Activated CD4-positive, alpha-beta T cell treated with anti-CD3 and anti-CD28 coated beads for 48 hours (primary cell): ENCODE measurements around the gene ZNF613.
"Not testable (repeated sequence)": the region's sequence is repeated elsewhere in the genome, so short reads cannot be mapped to it uniquely, and the experiment has no call there.

Experiments used
- DNase-seq: peaks from one replicate; pipeline ENCODE4 v3.0.0-alpha.2; 2020

ZNF613 gene

GRCh38 chr19:51944798-51945552 lies 17.7 kb downstream of the ZNF613 start:
- DNase-seq = no peak

DNA sequence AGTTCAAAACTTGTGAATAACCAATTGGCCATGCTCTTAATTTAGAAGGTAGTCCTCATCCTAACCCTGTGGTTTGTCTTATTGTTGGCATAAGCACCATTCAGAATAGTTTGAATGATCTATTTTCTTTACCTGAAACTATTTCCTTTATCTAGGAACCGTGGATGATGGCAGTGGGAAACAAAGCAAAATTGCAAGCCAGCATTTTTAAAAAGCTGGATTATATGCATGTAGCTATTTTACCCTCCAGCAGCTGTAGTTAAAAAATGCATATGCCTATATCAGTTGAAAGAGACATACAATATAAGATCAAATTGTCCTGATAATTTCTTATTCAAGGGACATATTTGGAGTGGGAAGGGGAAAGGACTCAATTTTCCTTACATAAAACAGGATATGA lies 19.3 kb downstream of the ZNF613 start:
- no peak for DNase-seq

GRCh38 chr19:51948975-51949374 lies 21.7 kb downstream of the ZNF613 start:
- DNase-seq = no peak

DNA sequence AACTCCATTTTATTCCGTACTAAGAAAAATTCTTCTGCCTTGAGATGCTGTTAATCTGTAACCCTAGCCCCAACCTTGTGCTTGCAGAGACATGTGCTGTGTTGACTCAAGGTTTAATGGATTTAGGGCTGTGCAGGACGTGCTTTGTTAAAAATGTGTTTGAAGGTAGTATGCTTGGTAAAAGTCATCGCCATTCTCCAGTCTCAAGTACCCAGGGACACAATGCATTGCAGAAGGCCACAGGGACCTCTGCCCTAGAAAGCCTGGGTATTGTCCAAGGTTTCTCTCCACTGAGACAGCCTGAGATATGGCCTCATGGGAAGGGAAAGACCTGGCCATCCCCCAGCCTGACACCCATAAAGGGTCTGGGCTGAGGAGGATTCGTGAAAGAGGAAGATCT lies 30.6 kb downstream of the ZNF613 start:
- DNase-seq = not testable (repeated sequence)

DNA sequence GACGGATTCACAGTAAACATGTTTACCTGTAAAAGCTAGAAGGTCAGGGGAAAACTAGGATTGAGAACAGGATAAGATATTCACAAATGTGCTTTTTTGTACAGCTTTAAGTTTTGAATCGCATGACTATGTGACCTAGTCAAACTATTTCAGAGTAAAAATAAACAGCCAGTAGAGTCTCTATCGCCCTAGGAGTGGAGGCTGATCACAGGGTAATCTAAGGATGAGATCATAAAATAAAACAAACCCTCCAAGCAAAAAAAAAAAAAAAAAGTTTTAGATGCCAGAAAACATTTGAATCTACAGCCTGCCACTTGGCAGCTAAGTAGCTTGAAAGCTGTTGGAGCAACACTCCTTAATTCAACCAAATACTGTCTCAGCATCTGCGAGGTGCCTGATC lies 32.5 kb downstream of the ZNF613 start:
- no peak for DNase-seq

GRCh38 chr19:51960621-51961233 lies 33.5 kb downstream of the ZNF613 start:
- DNase-seq = not testable (repeated sequence)

GRCh38 chr19:51965583-51965982 lies 38.3 kb downstream of the ZNF613 start:
- DNase-seq = no peak

- no peak for DNase-seq
Observed at GRCh38 chr19:51970718-51971117, 43.4 kb downstream of the ZNF613 start.

DNA sequence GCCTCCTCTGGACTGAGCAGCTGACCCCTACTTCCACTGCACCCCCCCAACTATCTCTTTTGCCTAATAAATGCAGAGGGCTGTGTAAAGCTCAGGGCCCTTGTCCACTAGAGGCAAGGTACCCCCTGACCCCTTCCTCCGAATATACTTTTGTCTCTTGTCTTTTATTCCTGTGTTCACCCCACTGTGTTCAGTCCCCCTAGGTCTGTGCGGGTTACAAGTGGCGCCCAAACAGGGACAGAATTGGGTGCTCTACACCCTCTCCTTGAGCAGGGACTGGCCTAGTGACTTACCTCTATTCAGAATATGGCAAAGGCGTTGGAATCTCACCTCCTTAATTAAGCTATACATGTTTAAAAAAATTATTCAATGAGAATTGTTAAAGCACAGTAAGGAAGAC lies 44.4 kb downstream of the ZNF613 start:
- DNase-seq = peak; percentile 31

- DNase-seq = not testable (repeated sequence)
Observed at GRCh38 chr19:51975787-51976186, 48.5 kb downstream of the ZNF613 start.

- no peak for DNase-seq
Observed at GRCh38 chr19:51976852-51977251, 49.6 kb downstream of the ZNF613 start.

DNA sequence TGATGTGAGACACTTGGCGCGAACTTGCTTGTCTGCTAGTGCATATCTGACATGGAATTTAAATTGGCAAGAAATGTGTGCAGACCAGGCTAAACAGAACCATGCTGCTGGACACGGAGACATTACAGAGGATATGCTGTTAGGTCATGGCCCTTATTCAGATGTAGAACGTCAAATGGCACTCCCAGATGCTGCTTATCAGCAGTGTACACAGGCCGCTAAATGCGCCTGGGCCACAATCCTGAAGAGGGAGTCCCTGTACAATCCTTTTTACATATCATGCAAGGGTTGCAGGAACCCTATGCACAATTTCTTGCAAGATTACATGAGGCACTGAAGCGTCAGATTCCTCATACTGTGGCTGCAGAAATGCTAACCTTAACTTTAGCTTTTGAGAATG lies 50.1 kb downstream of the ZNF613 start:
- no peak for DNase-seq

GRCh38 chr19:51978882-51979281 lies 51.6 kb downstream of the ZNF613 start:
- DNase-seq = no peak

DNA sequence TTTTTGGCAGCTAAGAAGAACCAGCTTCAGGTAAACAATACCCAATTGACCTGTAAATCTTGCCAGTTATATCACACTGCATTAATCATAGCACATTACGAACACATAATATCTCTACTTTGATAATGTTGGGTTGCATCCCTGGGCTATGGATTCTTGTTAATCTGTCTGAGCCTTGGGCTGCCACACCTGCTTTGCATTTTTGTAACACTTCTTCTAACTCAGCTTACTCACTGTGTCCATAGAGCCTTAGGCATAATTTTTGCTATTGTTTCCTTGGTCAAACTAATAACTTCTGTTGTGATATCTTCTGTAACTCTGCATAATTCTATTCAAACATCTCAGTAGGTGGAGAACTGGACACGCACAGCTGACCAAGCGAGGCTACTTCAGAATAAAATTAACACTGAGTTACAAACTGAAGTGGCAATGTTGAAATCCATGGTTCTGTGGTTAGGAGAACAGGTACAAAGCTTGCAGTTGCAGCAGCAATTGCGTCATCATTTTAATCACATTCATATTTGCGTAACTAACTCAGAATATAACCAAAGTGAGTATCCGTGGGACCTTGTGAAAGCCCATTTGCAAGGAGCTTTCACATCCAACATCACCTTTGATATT lies 53.0 kb downstream of the ZNF613 start:
- DNase-seq = no peak

DNA sequence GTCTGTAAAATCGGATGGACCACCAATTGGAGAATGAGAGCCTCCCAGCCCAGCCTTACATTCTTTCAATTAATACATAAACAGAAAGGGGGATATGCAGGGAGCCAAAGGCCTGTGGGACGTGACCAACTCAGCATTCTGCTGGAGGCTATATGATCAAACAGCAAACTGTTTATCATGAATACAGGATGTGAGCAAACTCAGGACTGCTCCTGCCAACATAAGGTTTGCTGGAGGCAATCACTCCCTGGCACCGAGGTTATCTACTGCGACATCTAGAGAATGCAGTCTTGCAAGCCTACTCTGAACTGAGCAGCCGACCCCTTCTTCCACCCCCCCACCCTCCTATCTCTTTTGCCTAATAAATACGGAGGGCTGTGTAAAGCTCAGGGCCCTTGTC lies 53.7 kb downstream of the ZNF613 start:
- DNase-seq = not testable (repeated sequence)

GRCh38 chr19:51983361-51983760 lies 56.1 kb downstream of the ZNF613 start:
- no peak for DNase-seq

DNA sequence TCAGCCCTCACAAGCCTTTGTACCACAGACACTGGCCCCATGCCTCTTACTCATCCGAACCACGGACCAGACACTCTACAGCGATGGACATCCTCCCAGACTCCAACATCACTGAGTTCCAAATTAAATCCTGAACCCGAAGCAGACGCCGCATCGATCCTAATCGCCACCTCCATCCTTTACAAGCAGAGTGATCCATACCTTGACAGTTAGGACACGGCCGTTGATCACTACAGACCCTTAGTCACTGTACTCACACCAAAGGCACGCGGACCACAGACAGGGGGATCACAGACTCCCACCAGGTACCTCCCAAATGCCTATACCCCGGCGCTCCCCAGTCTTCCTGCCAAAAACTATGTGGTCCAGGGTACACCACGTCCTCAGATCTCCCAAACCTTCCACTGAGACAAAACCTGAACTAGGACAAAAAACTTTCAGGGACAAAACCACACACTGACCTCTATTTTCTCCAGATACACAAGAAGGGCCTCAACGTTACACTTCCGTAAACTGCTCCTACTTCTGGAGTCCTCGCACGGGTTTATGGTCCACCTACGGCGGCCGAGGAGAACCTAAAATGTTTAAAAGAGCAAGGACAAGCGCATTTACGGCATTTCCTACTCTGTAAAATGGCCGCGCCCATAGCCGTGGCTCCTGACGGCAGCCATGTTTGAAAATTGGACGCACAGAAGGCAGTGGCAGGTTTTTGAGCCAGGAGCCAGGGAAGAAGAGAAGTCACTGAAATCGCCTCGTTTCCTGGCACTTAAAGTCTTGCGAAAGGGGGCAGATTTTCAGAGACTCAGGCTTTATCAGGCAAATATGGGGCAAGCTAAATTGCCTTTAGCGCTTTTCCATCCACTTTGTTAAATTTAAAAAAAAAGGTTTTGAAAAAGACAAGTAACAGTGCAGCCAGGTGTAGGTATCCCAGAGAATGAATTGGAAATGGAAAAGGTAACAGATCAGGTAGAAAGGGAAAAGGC lies 59.3 kb downstream of the ZNF613 start, which contains the start of gene ZNF350:
Gene ZNF350, minus strand, starts transcription at position 532 of the 983 bp plus-strand sequence. CDS start 12,480 bp downstream, outside the sequence.
- DNase-seq = peak; percentile 90

GRCh38 chr19:51993422-51993821 lies 66.2 kb downstream of the ZNF613 start:
- DNase-seq = no peak

DNA sequence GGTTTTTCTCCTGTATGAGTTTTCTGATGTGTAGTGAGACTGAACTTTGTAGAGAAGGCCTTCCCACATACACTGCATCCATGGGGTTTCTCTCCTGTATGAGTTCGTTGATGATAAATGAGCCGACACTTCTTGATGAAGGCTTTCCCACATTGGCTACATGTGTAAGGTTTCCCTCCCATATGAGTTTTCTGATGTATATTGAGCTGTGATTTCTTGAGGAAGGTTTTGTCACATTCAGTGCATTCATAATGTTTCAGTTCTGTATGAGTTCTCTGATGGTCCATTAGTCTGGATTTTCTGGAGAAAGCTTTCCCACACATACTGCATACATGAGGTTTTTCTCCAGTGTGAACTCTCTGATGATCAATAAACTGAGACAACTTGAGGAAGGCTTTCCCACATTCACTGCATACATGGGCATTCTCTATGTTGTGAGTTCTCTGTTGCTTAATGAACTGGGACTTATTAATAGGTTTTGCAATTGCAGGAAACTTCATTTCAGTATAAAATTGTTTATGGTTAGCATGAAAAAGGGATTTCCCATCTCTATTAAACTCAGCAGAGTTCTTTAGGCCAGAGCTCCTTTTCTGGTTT lies 66.9 kb downstream of the ZNF613 start:
- DNase-seq = no peak
